GM21576 (cell line): ENCODE measurements around the gene TMCO4.
"Not testable (repeated sequence)": the region's sequence is repeated elsewhere in the genome, so short reads cannot be mapped to it uniquely, and the experiment has no call there.

Experiments used
- ATAC-seq: cut with Tn5 transposase; IDR thresholded peaks from one replicate; pipeline ENCODE4 v1.9.1; 2021; ENCODE audit warnings: mild to moderate bottlenecking, moderate library complexity; ENCODE audit not compliant: unreplicated experiment

The TMCO4 gene

DNA sequence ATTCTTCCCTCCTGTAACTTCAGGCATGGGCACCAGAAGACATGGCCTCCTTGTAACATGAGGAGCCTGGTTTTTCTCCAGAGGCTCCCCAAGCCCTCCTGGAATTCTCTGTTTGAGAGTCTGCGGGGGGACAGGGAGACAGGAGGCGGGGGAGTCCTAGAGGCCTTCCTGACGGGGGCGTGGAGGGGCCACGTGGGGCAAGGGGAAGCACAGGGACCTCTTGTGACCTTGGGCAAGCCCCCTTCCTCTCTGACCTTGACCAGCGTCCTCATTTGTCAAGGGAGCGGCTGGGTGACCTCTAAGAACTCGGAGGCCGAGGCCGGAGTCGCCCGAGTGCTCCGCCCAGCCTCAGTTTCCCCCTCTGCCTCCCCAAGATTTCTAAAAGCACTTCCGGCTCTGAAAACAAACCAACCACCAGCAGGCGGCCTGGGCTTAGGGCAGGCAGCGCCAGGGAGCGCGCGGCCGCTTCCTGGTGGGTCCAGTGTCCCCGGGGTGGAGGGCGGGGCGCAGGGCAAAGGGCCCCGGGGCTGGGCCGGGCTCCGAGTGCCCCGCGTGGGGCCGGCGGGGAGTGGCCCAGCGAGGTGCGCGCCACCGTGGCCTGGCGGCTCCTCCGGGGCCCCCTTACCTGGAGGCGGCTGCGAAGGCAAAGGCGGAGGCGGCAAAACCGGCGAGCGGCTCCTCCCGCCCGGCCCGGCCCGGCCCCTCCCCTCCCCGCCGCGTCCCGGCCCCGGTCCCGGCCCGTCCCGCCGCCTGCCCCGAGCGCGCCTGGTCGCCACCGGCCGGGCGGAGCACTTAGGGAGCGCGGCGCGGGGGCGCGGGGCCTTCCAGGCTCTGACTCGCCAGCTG, at the start of gene TMCO4:
TMCO4 (minus strand) TSS at position 687 of the 846 bp plus-strand sequence. CDS start 19,158 bp downstream, outside the sequence.
- ATAC-seq = no peak

DNA sequence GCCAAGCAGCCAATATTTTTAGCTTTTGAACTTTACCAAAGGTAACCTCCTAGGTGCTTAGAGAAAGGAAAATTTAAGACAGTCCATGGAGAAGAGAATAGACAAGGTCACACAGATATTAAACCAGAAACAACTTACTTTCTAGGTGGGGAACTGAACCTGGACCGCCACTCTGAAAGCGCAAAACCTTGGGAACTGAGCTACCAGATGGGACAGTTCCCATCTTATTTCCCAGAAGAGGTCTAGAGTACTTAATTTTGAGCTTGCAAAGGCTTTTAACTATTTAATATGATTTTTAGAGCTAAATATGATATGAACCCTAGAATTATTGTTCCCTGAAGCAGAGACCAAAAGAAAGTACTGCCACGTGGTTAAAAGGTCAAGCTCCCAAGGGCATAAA, 49.6 kb upstream of the TMCO4 start:
- not testable (repeated sequence) for ATAC-seq

DNA sequence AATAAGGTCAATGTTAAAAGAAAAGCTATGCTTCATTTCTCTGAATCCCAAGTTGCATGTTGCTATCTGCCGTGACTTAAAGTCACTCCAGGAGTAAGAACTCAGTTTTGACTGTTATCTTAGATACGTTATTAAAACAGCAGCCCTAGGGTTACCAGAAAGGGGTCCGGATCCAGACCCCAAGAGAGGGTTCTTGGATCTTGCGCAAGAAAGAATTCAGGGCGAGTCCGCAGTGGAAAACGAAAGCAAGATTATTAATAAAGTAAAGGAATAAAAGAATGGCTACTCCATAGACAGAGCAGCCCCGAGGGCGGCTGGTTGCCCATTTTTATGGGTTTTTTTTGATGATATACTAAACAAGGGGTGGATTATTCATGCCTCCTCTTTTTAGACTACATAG, 47.6 kb upstream of the TMCO4 start:
- not testable (repeated sequence) for ATAC-seq

DNA sequence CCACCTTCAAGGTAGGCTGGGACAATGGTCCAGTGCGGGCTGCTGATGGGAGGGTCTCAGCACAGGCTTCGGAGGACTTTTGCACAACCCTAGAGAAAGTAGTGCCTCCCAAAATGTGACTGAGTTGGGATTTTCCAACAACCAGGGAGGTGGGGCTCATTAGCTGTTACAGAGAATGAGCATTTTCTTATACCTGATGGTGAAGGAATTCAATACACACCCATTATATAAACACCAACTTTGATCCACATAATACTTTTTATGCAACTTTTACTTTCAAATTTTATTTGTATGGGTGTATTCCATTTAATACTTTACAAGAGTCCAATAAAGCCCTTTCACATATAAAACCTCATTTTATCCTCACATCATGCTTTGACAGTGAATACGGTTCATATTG, 46.6 kb upstream of the TMCO4 start:
- no peak for ATAC-seq

DNA sequence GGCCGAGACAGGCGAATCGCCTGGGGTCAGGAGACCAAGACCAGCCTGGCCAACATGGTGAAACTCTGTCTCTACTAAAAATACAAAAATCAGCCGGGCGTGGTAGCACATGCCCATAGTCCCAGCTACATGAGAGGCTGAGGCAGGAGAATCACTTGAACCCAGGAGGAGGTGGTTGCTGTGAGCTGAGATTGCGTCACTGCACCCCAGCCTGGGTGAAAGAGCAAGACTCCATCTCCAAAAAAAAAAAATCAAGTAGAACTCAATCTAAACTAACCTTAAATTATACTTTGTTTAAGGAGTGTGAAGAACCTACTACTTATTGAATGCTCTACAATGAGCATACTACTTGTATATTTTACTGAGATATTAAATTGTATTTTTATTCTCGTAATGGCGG, 45.8 kb upstream of the TMCO4 start:
- ATAC-seq = no peak

DNA sequence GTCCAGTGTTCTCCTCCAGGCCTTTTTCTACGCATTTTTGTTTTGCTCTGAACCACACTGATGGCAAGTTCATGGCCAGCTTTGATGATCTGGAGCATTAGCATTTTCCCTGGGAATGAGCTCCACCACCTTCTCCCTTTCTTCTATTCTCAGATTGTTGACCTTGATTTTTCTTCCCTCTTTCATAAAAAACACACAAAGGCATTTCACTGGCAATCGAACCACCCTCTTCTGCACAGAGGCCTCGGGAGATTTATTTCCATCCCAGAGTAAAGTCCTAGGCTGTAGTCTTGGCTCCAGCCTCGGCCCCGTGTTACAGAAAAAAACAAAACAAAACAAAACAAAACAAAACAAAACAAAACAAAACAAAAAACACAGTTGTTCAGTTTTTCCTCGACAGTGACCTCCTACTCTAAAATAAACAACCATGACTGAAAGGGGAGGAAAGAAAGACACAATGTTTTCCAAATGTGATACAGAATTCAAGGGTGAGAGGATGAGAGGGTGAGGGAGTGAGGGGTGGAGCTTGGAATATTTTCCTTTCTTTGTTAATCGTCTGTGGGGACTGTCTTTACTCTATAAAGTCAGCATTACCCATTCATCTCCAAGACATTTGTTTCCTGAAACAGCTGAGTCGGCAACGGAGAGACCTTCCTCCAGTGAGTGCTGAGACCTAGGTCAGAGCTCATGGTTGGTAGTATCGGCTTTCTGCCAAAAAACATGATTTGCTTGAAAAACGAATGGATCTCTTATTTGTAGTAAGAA, 45.2 kb upstream of the TMCO4 start:
- no peak for ATAC-seq

DNA sequence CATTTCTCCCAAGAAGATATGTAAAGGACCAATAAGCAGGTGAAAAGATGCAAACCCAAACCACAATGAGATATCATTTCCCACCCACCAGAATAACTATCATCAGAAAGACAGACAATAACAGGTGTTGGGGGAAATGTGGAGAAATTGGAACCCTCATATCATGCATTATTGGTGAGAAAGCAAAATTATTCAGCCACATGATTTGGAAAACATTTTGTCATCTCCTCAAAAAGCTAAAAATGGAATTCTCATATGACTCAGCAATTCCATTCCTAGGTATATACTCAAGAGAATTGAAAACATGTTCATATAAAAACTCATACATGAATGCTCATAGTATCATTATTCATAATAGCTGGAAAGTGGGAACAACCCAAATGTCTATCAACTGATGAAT, 40.5 kb upstream of the TMCO4 start:
- no peak for ATAC-seq

DNA sequence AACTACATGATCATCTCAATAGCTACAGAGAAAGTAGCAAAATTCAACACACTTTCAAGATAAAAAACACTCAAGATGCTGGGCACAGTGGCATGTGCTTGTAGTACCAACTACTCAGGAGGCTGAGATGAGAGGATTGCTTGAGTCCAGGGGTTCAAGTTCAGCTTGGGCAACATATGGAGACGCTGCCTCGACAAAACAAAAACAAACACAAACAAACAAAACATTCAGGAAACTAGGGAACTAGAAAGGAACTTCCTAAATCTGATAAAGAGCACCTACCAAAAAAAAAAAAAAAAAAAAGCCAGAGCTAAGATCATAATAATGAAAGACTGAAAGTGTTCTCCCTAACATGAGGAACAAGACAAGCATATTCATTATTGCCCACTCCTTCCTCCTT, 38.1 kb upstream of the TMCO4 start:
- ATAC-seq = no peak

DNA sequence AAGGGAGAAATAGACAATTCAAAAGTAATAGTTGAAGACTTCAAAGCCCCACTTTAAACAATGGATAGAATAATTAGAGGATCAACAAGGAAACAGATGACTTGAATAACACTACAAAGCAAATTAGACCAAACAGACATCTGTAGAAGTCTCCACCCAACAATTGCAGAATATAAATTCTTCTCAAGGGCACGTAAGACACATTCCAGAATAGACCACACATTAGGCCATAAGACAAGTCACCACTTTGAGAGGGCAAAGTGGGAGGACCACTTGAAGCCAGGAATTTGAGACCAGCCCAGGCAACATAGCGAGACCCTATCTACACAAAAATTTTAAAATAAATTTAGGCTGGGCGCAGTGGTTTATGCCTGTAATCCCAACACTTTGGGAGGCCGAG, 35.9 kb upstream of the TMCO4 start:
- ATAC-seq = no peak

DNA sequence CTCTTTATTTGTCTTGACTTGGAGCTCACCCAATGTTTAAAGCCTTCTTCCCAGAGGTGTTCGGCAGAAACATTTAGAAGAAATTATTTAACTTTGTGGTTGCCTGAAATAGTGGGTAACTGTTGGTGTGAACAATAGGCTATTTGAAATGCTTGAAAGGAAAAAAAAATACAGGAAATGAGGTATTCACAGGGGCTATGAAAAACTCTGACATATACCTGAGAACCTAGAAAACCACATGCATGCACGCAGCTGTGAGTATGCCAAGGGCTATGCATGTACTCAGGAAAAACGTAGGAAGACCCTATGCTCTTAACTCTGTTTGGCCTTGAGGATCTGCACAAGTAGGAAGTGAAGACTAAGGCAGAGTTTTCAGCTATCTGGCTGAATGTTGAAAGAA, 31.7 kb upstream of the TMCO4 start:
- ATAC-seq = no peak

DNA sequence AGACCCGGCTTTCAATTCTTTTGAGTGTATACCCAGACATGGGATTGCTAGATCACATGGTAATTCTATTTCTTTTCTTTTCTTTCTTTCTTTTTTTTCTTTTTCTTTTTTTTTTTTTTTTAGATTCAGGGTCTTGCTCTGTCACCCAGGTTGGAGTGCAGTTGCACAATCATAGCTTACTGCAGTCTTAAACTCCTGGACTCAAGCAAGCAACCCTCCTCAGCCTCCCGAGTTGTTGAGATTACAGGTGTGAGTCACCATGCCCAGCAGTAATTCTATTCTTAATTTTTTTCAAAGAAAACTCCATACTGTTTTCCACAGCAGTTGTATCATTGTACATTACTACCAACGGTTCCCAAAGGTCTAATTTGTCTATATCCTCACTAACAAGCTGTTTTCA, 28.8 kb upstream of the TMCO4 start:
- no peak for ATAC-seq

DNA sequence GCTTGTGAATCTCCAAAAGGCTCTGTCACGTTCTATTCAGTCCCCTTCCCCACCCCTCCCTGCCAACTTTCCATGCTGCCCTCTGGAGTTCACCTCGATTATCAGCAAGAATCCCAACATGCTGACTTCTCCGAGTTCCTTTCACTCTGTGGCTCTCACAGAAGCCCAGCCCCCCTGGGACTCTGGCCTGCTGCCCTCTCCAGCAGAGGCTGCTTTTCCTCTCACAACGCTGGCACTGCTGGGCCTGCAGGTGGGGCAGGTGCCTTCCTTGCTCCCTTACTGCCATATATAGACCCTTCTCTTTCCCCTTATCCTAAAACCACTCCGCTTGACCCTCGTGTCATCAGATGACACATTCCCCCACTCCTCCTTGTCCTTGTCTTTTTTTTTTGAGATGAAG, 25.6 kb upstream of the TMCO4 start:
- ATAC-seq = no peak

DNA sequence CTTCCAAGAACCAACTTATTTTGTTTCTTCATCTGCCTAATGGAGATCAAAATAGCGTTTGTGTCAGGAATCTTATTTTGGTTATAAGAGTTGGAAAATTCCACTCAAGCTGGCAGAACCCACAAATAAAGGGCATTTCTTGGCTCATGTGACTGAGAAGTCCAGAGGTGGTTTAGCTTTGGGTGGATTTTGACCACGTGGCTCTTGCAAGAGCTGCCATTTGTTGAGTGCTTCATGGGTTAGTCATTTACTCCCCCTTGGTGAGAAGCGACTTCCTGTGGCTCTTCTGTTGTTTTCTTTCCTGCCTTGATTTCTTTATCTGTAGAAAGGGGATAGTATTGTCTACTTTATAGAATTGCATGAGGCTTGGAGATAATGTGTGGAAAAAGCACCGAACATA, 24.8 kb upstream of the TMCO4 start:
- no peak for ATAC-seq

DNA sequence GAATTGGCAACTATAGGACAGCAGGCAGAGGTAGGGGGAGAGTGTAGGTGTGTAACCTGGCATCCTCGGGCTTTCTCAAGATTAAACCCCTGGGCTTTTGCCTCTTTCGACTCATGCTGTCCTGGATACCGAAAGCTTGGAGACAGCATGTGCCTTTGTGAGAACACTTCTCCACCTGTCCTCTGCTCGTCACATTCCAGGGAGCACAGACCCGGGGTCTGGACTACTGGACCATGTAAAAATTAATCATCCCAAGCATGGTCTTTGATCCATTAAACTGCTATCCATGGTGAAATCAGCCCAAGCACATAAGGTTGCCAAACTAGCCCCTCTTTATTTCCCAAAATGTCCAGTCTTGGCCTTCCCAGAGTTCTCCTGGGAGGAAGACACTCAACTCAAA, 24.3 kb upstream of the TMCO4 start:
- no peak for ATAC-seq

DNA sequence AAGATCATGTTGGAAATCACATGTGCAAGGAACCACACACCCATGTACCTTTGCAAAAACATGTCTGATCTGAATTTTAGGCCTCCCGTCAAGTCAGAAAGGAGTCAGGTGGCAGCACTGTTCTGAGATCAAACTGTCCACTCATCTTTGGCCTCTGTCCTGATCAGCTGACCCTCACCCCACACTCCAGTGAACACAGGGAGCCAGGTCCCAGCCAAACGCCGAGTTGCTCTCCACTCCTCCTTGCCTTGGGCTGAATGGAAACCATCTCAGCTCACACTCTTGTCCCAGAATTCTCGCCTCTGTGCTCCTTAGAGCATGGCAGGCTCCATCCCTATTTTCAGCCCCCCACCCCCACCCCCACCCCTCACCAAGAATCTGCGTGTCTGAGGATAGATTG, 20.0 kb upstream of the TMCO4 start:
- no peak for ATAC-seq

DNA sequence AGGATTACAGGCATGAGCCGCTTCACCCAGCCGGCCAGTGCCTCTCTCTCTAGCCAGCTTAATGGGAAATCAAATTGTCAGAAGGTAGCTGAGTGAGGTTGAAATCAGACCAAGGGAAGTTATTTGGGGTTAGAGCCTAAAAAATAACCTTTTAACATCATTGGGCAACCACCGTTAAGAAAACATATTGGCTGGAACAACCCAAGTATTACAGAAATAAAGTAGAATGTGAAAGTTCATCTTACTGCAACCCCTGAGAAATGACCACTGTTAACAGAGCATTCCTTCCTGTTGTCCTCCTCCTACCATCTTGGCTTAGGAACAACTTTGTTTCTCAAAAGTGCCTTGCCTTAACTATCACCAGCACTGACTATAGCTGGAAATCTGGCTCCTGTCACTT, 18.6 kb upstream of the TMCO4 start:
- ATAC-seq = no peak

DNA sequence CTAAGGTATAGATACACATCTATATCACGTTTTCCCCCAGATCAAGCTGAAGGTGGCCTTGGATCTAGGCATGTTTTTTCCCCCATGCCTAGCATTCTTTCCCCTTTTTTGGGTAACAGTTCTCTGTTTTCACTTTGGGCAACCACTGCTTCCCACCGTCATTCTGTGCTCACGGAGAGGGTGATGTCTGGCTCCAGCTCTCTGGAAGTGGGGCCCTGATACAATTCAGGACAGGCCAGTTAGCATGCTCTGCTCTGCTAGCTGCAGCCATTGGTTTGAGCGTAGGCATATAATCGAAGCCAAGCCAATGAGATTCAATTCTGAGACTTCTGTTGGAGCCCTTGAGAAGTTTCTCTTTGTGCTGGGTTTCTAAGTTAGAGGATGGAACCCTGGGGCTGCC, 17.4 kb upstream of the TMCO4 start:
- no peak for ATAC-seq

DNA sequence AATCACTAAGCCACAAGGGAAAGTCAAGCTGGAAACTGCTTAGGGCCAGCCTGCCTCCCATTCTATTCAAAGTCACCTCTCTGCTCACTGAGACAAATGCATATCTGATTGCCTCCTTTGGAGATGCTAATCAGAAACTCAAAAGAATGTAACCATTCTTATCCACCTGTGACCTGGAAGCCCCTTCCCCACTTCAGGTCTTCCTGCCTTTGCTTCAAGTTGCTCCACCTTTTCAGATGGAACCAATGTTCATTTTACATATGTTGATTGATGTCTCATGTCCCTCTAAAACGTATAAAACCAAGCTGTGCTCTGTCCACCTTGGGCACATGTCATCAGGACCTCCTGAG, 17.0 kb upstream of the TMCO4 start:
- ATAC-seq = not testable (repeated sequence)

DNA sequence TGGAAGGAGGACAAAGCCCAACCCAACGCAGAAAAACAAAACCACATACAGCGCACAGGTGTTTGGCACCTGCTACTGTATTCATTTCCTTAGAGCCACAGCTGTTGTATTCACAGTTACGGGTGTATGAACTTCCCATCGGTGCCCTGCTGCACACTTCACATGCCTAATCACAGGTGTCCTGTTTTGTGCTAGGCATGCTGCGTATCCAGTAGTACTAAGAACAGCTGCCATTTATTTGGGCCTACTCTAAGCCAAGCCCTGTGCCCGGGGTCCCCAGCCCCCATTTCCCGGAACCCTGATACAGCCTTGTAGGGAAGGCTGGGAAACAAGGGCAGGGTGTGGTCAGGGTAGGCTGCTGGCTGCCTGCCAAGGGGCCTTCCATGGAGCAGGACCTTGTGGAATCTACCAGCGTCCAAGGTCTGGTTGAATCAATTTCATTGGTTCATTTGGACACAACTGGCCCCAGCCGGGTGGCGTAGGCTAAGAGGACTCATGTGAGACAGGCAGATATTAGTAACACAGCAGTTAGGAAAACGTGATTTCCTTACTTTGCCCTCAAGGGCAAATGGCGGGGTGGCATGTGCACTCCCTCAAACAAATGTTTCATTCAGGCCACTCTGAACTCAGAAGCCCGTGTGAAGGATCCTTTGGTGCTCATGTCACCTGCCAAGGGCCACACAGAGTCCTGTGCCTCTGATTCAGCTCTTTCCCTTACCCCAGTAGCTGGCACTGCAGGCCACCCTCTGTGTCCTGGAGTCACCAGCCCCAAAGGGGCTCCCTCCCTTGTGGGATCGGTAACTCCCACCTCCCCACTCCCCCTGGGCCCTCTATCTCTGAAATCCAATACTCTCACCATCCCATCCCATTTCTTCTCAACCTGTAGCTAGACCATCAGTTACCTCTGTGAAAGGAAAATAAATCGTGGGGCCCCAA, 16.4 kb upstream of the TMCO4 start:
- no peak for ATAC-seq

DNA sequence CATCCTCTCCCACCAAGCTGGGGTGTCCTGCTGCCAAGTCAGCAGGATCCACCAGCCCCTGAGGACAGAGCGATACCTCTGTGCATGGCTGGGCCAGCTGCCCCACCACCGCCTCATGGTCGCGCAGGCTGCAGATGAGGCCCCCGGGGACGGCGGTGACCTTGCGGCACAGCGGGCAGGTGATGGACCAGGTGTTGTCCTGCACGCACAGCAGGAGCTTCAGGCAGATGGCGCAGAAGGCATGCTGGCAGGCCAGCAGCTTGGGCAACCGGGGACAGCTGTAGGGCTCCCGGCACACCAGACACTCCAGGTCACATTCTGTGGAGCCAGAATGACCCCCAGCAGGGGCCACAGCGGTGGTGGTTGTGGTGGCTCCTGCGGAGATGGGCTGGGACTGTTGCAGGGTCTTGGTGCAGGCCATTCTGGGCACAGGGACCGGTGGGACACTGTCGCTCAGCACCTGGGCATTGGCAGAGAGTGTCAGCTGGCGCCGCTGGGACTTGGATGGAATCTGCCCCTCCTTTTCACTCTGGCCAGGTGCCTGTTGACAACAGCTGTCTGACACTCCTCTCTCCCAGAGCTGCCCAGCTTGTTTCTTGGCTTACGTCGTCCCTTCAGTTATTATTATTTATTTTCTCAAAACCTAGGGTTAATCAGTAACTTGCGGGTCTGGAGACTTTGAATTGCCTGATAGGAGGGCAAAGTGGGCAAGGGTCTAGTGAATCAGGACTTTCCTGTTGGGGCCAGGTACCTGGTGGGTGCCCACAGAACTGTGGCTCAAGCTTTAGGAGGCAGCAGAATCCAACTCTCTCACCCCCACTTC, 15.2 kb upstream of the TMCO4 start, which contains the start of gene RNF186:
RNF186 (minus strand) TSS at position 603 of the 823 bp plus-strand sequence; CDS start at position 421, 182 bp downstream.
- no peak for ATAC-seq
